B cell (primary cell): Measurements from ENCODE around the gene ARHGAP27. TPM values are rescaled to one million over a fixed set of nuclear protein-coding genes. Genes with fewer than 3 reads are reported as not detected.

Experiments used
- ATAC-seq: fragments of 200-7000 bp; cut with Tn5 transposase; one replicate; pipeline ENCODE4 v1.10.0; 2021; ENCODE audit warnings: low read depth, mild to moderate bottlenecking, moderate number of reproducible peaks, moderate library complexity
- CTCF ChIA-PET: fragments of 350-600 bp; sonication (Branson Sonifier 250); formaldehyde crosslinking; loops from one replicate; lab custom pipeline; 2021; ENCODE audit warnings: antibody characterized with exemption, inconsistent platforms; lab: Charles Lee
- POLR2A ChIA-PET: fragments of 350-600 bp; sonication (Branson Sonifier 250); formaldehyde crosslinking; loops from one replicate; lab custom pipeline; 2021; ENCODE audit warnings: antibody characterized with exemption; lab: Charles Lee
- DNase-seq: peaks from one replicate; pipeline ENCODE4 v3.0.0; 2013
- H2AFZ ChIP-seq: 2 replicates; pipeline ENCODE4 v1.6.1; 2012; ENCODE audit warnings: mild to moderate bottlenecking, low read depth, low read length; ENCODE audit not compliant: insufficient read depth, poor library complexity, severe bottlenecking
- H3K27ac ChIP-seq, 2 donors: 1 replicate in 1 of 2; 2 replicates in 1 of 2; pipeline ENCODE4 v1.5.1; 2012 to 2013; ENCODE audit warnings: low read length in 2 of 2, mild to moderate bottlenecking in 2 of 2, moderate library complexity in 1 of 2
- H3K27me3 ChIP-seq, 4 experiments: fragments of 200-600 bp in 1 of 4; sonication (generic) in 1 of 4; replicated peaks in 1 of 4; 1 replicate in 2 of 4; 2 replicates in 2 of 4; pipeline versions ENCODE4 v1.6.1 to v1.7.0; 2013 to 2016; ENCODE audit warnings: low read length in 3 of 4, mild to moderate bottlenecking in 2 of 4, mixed read lengths in 1 of 4, moderate library complexity in 1 of 4; ENCODE audit not compliant: insufficient read depth in 4 of 4, control insufficient read depth in 3 of 4; ENCODE audit errors: control extremely low read depth in 1 of 4
- H3K36me3 ChIP-seq, 2 experiments: replicated peaks in 1 of 2; 1 replicate in 1 of 2; 2 replicates in 1 of 2; pipeline versions ENCODE4 v1.6.1 to v1.7.1; 2013; ENCODE audit warnings: low read length in 1 of 2; ENCODE audit not compliant: insufficient read depth in 2 of 2, control insufficient read depth in 1 of 2; ENCODE audit errors: control extremely low read depth in 1 of 2, extremely low read depth in 1 of 2
- H3K4me1 ChIP-seq, 2 donors: fragments of 200-600 bp in 1 of 2; sonication (generic) in 1 of 2; 1 replicate in 1 of 2; 2 replicates in 1 of 2; pipeline versions ENCODE4 v1.5.1 to v1.6.1; 2013 to 2017; ENCODE audit warnings: low read length in 2 of 2; ENCODE audit not compliant: control insufficient read depth in 2 of 2, insufficient read depth in 2 of 2
- H3K4me2 ChIP-seq: replicated peaks from 2 replicates; pipeline ENCODE3; 2012; ENCODE audit warnings: mild to moderate bottlenecking, low read depth, low read length; ENCODE audit not compliant: poor library complexity, severe bottlenecking
- H3K4me3 ChIP-seq, 5 experiments: fragments of 200-600 bp in 1 of 5; sonication (generic) in 1 of 5; 1 replicate in 3 of 5; 2 replicates in 2 of 5; pipeline versions ENCODE4 v1.5.1 to v1.7.0; 2011 to 2016; ENCODE audit warnings: low read length in 4 of 5, mild to moderate bottlenecking in 4 of 5, low read depth in 2 of 5, control low read depth in 1 of 5, moderate library complexity in 1 of 5; ENCODE audit not compliant: insufficient read depth in 1 of 5; ENCODE audit errors: control extremely low read depth in 1 of 5, extremely low read depth in 1 of 5
- H3K79me2 ChIP-seq: fragments of 200-600 bp; sonication (generic); one replicate; pipeline ENCODE4 v1.6.0; 2016; ENCODE audit warnings: low read length; ENCODE audit not compliant: control insufficient read depth, insufficient read depth
- H3K9ac ChIP-seq: fragments of 200-600 bp; sonication (generic); 2 replicates; pipeline ENCODE4 v1.6.1; 2017; ENCODE audit warnings: mild to moderate bottlenecking, low read length, moderate library complexity
- H3K9me3 ChIP-seq, 3 donors: one replicate each; pipeline versions ENCODE4 v1.6.1 to v1.7.1; 2013; ENCODE audit warnings: low read length in 2 of 3; ENCODE audit not compliant: control insufficient read depth in 2 of 3, insufficient read depth in 1 of 3; ENCODE audit errors: control extremely low read depth in 1 of 3
- H4K20me1 ChIP-seq: 2 replicates; pipeline ENCODE4 v1.6.0; 2012; ENCODE audit warnings: mild to moderate bottlenecking, low read length; ENCODE audit not compliant: insufficient read depth, control insufficient read depth, poor library complexity, severe bottlenecking
- H3K27ac Mint-ChIP-seq: one replicate; pipeline ENCODE4 v1.8.0; 2021; ENCODE audit warnings: mixed read lengths
- H3K27me3 Mint-ChIP-seq: one replicate; pipeline ENCODE4 v1.8.0; 2021; ENCODE audit warnings: mixed read lengths
- H3K4me1 Mint-ChIP-seq: one replicate; pipeline ENCODE4 v1.8.0; 2021; ENCODE audit warnings: mixed read lengths
- H3K4me3 Mint-ChIP-seq: one replicate; pipeline ENCODE4 v1.8.0; 2021; ENCODE audit warnings: mixed read lengths
- H3K9me3 Mint-ChIP-seq: one replicate; pipeline ENCODE4 v1.8.0; 2022; ENCODE audit warnings: mixed read lengths; ENCODE audit not compliant: insufficient read depth
- CTCF ChIP-seq: fragments of 200-600 bp; IDR thresholded peaks from one replicate; pipeline ENCODE4 v1.8.0; 2022; ENCODE audit warnings: antibody characterized with exemption, mild to moderate bottlenecking
- EZH2 ChIP-seq: IDR thresholded peaks from 2 replicates; pipeline ENCODE4 v1.6.1; 2012; ENCODE audit warnings: borderline replicate concordance, low read depth, mild to moderate bottlenecking, moderate library complexity, low read length; ENCODE audit not compliant: insufficient read depth, poor library complexity, severe bottlenecking
- WGBS: methylation state at CpG from one replicate; pipeline ENCODE4 v1.1.5; 2013; ENCODE audit warnings: missing lambda C conversion rate; ENCODE audit not compliant: insufficient coverage; 5-methylcytosine and 5-hydroxymethylcytosine counted together
- intact Hi-C: fragments of 100-400 bp; cut with micrococcal nuclease; formaldehyde crosslinking; loops from one replicate; pipeline ENCODE4 v1.10.0; 2022
- polyA plus RNA-seq: library from polyadenylated mRNA; depleted of rRNA; stranded (reverse); fragments of >200 nt; gene quantifications from 2 replicates; pipeline ENCODE4 v1.2.3, GENCODE V29; 2012
- total RNA-seq, 2 donors: library from RNA; stranded (reverse); fragments of 120-200 nt in 1 of 2; gene quantifications; 1 replicate in 1 of 2; 2 replicates in 1 of 2; pipeline versions ENCODE4 v1.2.3 to v1.2.4, GENCODE V29; 2013 to 2022

ARHGAP27 gene
- total and polyA plus RNA-seq, 2 donors (not counting 1 experiment from before 2014, with no cell fraction given): 159 to 227 TPM

DNA sequence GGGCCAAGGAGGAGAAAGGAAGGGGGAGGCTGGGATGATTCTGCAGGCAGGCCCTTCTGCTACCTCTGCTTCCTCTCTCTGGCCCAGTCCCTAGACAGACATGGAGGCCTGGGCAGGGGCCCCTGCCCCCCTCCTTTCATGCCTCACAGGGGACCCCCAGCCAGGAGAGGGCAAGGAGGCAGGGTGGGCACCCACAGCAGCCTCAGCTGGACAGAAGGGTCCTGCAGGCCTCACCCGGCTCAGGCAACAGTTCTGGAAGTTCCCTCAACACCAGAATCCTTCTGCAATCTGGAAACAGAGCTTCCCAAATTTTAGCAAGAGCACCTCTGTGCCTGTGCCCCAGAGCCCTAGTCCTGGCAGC lies 8.7 kb downstream of the ARHGAP27 start:
- Histone ChIP-seq H3K9ac (no peak overlapping the region), H3K4me1 (peaks cover 12 to 22% of the 10 kb centered on the region in 2 donors), H4K20me1 (no peaks in the 10 kb centered on the region), H3K36me3 (no peaks in the 10 kb centered on the region), H2AFZ (no peak overlapping the region), H3K27me3 (no peaks in the 10 kb centered on the region), H3K4me3 (no peak overlapping the region), H3K4me2 (no peak overlapping the region), H3K9me3 (no peaks in the 10 kb centered on the region), H3K27ac (no peak overlapping the region), H3K79me2 (no peaks in the 10 kb centered on the region)
- POLR2A ChIA-PET: interaction anchor here (0.6 to 1.0 kb wide), 2 partner anchors 11 to 16 kb away, joined by 3 to 5 read pairs; no protein-coding TSS in a partner anchor
- no peaks in the 10 kb centered on the region for H3K9me3 Mint-ChIP-seq
- no peak overlapping the region for H3K27ac Mint-ChIP-seq
- peaks cover 16% of the 10 kb centered on the region for H3K4me1 Mint-ChIP-seq
- intact Hi-C loops: no loop called here
- DNase-seq (no peak), ATAC-seq (no peak)
- H3K27me3 Mint-ChIP-seq: no peaks in the 10 kb centered on the region
- WGBS: 100% methylated on average over 1 of the region's 1 CpG
- no peak overlapping the region for H3K4me3 Mint-ChIP-seq
- CTCF ChIA-PET: interaction anchor here (1.3 to 6.5 kb wide), 2 partner anchors 14 to 28 kb away, joined by 3 to 71 read pairs; no protein-coding TSS in a partner anchor
- no peak for TF ChIP-seq CTCF
- TF ChIP-seq EZH2: no peak

GRCh38 chr17:45423304-45423974 lies 9.2 kb downstream of the ARHGAP27 start:
- Histone ChIP-seq H3K9ac (no peak overlapping the region), H3K36me3 (no peaks in the 10 kb centered on the region), H3K4me2 (no peak overlapping the region), H3K27ac (no peak overlapping the region), H3K9me3 (no peaks in the 10 kb centered on the region), H3K27me3 (no peaks in the 10 kb centered on the region), H3K4me1 (peaks cover 8 to 17% of the 10 kb centered on the region in 2 donors), H3K4me3 (no peak overlapping the region), H4K20me1 (no peaks in the 10 kb centered on the region), H3K79me2 (no peaks in the 10 kb centered on the region), H2AFZ (no peak overlapping the region)
- CTCF ChIA-PET: interaction anchor here (1.3 to 6.5 kb wide), 2 partner anchors 13 to 28 kb away, joined by 3 to 71 read pairs; no protein-coding TSS in a partner anchor
- no peak overlapping the region for H3K27ac Mint-ChIP-seq
- no peaks in the 10 kb centered on the region for H3K27me3 Mint-ChIP-seq
- TF ChIP-seq EZH2 (no peak), CTCF (no peak)
- 87% methylated on average over 3 of the region's 8 CpGs for WGBS
- DNase-seq (no peak), ATAC-seq (no peak)
- intact Hi-C loops: no loop called here
- H3K9me3 Mint-ChIP-seq: no peaks in the 10 kb centered on the region
- H3K4me1 Mint-ChIP-seq: peaks cover 11% of the 10 kb centered on the region
- no peak overlapping the region for H3K4me3 Mint-ChIP-seq
- POLR2A ChIA-PET: interaction anchor here (1.0 kb wide), 1 partner anchor 11 kb away, joined by 3 read pairs; no protein-coding TSS in a partner anchor
